MM.1S (cell line): ENCODE data around the gene HAO2.

Experiments used
- EZH2 ChIP-seq: fragments of 300-600 bp; sonication (generic); optimal IDR thresholded peaks from 2 replicates; pipeline ENCODE3; 2017; ENCODE audit warnings: low read depth, mild to moderate bottlenecking, antibody characterized with exemption, low read length, mixed read lengths
- TF ChIP-seq, protein P1 (sequence below): fragments of 300-600 bp; sonication (generic); IDR thresholded peaks from 2 replicates; pipeline ENCODE4 v1.5.1; 2016; ENCODE audit warnings: antibody characterized with exemption, low read length, mixed read lengths

- TF ChIP-seq, protein P1, sequence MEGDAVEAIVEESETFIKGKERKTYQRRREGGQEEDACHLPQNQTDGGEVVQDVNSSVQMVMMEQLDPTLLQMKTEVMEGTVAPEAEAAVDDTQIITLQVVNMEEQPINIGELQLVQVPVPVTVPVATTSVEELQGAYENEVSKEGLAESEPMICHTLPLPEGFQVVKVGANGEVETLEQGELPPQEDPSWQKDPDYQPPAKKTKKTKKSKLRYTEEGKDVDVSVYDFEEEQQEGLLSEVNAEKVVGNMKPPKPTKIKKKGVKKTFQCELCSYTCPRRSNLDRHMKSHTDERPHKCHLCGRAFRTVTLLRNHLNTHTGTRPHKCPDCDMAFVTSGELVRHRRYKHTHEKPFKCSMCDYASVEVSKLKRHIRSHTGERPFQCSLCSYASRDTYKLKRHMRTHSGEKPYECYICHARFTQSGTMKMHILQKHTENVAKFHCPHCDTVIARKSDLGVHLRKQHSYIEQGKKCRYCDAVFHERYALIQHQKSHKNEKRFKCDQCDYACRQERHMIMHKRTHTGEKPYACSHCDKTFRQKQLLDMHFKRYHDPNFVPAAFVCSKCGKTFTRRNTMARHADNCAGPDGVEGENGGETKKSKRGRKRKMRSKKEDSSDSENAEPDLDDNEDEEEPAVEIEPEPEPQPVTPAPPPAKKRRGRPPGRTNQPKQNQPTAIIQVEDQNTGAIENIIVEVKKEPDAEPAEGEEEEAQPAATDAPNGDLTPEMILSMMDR: no peak
- TF ChIP-seq EZH2: no peak
Observed at GRCh38 chr1:119397986-119398385, 29.4 kb downstream of the HAO2 start.
